Measurements from ENCODE around the gene DDX50.
A peak's percentile ranks its signal among the peaks of the same experiment; 100 is the strongest.

DNA sequence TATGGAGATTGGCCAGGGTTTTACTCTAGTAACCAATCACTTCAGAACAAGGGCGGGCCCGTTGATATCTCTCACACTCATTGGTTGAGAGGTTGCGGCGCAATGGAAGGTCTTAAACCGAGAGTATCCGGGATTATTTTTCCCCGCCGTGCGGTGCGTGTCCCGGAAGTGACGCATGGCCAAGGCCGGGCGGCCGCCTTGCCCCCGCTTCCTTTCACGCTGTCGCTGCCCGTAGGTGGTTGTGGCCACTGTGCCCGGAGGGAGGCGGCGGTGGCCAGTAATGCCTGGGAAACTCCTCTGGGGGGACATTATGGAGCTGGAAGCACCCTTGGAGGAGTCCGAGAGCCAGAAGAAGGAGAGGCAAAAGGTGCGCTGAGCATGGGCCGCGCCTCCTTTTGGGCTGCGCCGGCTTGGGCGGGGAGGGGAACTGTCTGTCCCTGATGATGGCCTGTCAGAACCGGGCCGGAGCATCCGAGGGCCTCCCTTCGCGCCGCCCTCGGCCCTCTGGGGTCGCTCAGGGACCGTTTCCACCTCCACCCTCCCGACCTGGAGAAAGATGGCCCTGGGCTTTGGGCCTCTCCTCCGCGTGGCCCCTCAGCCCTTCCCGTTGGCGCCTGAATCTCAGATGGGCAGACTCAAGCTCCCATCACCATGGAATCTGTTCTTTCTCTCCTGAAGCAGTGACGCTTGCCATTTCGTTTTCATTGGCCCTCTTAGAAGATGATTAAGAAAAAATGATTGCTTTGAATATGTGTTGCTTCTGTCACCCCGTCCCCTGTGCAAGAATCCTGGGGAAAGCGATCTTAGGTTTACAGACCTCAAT lies at the start of gene DDX50:
- TF ChIP-seq, protein P1, sequence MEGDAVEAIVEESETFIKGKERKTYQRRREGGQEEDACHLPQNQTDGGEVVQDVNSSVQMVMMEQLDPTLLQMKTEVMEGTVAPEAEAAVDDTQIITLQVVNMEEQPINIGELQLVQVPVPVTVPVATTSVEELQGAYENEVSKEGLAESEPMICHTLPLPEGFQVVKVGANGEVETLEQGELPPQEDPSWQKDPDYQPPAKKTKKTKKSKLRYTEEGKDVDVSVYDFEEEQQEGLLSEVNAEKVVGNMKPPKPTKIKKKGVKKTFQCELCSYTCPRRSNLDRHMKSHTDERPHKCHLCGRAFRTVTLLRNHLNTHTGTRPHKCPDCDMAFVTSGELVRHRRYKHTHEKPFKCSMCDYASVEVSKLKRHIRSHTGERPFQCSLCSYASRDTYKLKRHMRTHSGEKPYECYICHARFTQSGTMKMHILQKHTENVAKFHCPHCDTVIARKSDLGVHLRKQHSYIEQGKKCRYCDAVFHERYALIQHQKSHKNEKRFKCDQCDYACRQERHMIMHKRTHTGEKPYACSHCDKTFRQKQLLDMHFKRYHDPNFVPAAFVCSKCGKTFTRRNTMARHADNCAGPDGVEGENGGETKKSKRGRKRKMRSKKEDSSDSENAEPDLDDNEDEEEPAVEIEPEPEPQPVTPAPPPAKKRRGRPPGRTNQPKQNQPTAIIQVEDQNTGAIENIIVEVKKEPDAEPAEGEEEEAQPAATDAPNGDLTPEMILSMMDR (IDR thresholded peaks at IDR 0.05): no peak
- TF ChIP-seq POLR2AphosphoS5 (IDR thresholded peaks at IDR 0.05; ENCODE audit: low read depth, low read length) (peak; percentile 91), SIN3A (IDR thresholded peaks at IDR 0.05; ENCODE audit: borderline replicate concordance, insufficient read depth, low read depth, low read length) (peak; percentile 93), TCF7L2 (IDR thresholded peaks at IDR 0.05; ENCODE audit: low read depth, low read length) (no peak)
- TF ChIP-seq, protein P2, sequence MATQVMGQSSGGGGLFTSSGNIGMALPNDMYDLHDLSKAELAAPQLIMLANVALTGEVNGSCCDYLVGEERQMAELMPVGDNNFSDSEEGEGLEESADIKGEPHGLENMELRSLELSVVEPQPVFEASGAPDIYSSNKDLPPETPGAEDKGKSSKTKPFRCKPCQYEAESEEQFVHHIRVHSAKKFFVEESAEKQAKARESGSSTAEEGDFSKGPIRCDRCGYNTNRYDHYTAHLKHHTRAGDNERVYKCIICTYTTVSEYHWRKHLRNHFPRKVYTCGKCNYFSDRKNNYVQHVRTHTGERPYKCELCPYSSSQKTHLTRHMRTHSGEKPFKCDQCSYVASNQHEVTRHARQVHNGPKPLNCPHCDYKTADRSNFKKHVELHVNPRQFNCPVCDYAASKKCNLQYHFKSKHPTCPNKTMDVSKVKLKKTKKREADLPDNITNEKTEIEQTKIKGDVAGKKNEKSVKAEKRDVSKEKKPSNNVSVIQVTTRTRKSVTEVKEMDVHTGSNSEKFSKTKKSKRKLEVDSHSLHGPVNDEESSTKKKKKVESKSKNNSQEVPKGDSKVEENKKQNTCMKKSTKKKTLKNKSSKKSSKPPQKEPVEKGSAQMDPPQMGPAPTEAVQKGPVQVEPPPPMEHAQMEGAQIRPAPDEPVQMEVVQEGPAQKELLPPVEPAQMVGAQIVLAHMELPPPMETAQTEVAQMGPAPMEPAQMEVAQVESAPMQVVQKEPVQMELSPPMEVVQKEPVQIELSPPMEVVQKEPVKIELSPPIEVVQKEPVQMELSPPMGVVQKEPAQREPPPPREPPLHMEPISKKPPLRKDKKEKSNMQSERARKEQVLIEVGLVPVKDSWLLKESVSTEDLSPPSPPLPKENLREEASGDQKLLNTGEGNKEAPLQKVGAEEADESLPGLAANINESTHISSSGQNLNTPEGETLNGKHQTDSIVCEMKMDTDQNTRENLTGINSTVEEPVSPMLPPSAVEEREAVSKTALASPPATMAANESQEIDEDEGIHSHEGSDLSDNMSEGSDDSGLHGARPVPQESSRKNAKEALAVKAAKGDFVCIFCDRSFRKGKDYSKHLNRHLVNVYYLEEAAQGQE (IDR thresholded peaks at IDR 0.05; ENCODE audit: insufficient read depth in 1 of 2, low read depth in 2 of 2, low read length in 1 of 2): peak in 1 of 2 experiments; percentile 33; a peak in 1 of 4 replicates
